SU-DHL-6 (cell line): ENCODE measurements around the gene RASGRP4.

ENCODE experiments used
- CTCF ChIP-seq: fragments of 200-600 bp; sonication (generic); IDR thresholded peaks from one replicate; pipeline ENCODE4 v1.5.1; 2017; ENCODE audit warnings: antibody characterized with exemption, mild to moderate bottlenecking, low read length, moderate library complexity; ENCODE audit not compliant: insufficient read depth, poor library complexity, severe bottlenecking
- EZH2phosphoT487 ChIP-seq: fragments of 200-600 bp; sonication (generic), shearing (Covaris generic); conservative IDR thresholded peaks from 2 replicates; pipeline ENCODE4 v1.6.1; 2018; ENCODE audit warnings: mild to moderate bottlenecking, antibody characterized with exemption, low read length, moderate library complexity, mixed read lengths

- TF ChIP-seq CTCF (no peak), EZH2phosphoT487 (no peak)
Observed at GRCh38 chr19:38469151-38469550, 43.1 kb upstream of the RASGRP4 start.
